ENCODE results near the gene GNB4.

The GNB4 gene

GRCh38 chr3:179410999-179411398 lies 40.3 kb downstream of the GNB4 start:
- Histone ChIP-seq H4K20me1 (ENCODE audit: insufficient read depth, low read length) (no peaks in the 10 kb centered on the region), H3K27me3 (replicated peaks; ENCODE audit: insufficient read depth, low read length) (no peaks in the 10 kb centered on the region), H3K36me3 (replicated peaks; ENCODE audit: insufficient read depth, low read length) (no peaks in the 10 kb centered on the region)

GRCh38 chr3:179410331-179410730 lies 40.9 kb downstream of the GNB4 start:
- no peak overlapping the region for H3K27ac ChIP-seq (ENCODE audit: low read length)
- peaks cover 9% of the 10 kb centered on the region; the same call in 1 of the 2 replicates for H3K4me1 ChIP-seq (ENCODE audit: low read length)
- TF ChIP-seq EZH2 (optimal IDR thresholded peaks at IDR 0.05; ENCODE audit: low read depth, low read length) (no peak), EZH2phosphoT487 (IDR thresholded peaks at IDR 0.05; ENCODE audit: low read length) (no peak), CTCF (IDR thresholded peaks at IDR 0.05; ENCODE audit: low read length) (peak; percentile 35)
- no peaks in the 10 kb centered on the region for H3K79me2 ChIP-seq (ENCODE audit: low read length)
- no peak overlapping the region for H2AFZ ChIP-seq (ENCODE audit: low read length)
- no peak overlapping the region for H3K4me3 ChIP-seq (ENCODE audit: low read length)
- no peaks in the 10 kb centered on the region for H3K9me2 ChIP-seq (replicated peaks; ENCODE audit: insufficient read depth, low read length)
- no peaks in the 10 kb centered on the region for H3K27me3 ChIP-seq (replicated peaks; ENCODE audit: insufficient read depth, low read length)
- H3K9me3 ChIP-seq (replicated peaks; ENCODE audit: insufficient read depth, low read length) = no peaks in the 10 kb centered on the region
- no peak overlapping the region for H3K4me2 ChIP-seq (ENCODE audit: low read depth, low read length)
- H3K36me3 ChIP-seq (replicated peaks; ENCODE audit: insufficient read depth, low read length) = no peaks in the 10 kb centered on the region
- no peak for DNase-seq
- H4K20me1 ChIP-seq (ENCODE audit: insufficient read depth, low read length) = no peaks in the 10 kb centered on the region
- no peak overlapping the region for H3K9ac ChIP-seq (ENCODE audit: low read length)
- H3F3A ChIP-seq (ENCODE audit: insufficient read depth, low read length) = peaks cover 7% of the 10 kb centered on the region; the same call in 1 of the 2 replicates

More at GRCh38 chr3:179410999-179411398, 40.3 kb downstream of the GNB4 start:
- H3K9me2 ChIP-seq (replicated peaks; ENCODE audit: insufficient read depth, low read length) = no peaks in the 10 kb centered on the region
- no peak overlapping the region for H2AFZ ChIP-seq (ENCODE audit: low read length)
- DNase-seq = peak; percentile 50
- no peak overlapping the region for H3K27ac ChIP-seq (ENCODE audit: low read length)
- no peak overlapping the region for H3K4me3 ChIP-seq (ENCODE audit: low read length)
- peaks cover 7% of the 10 kb centered on the region; the same call in 1 of the 2 replicates for H3F3A ChIP-seq (ENCODE audit: insufficient read depth, low read length)
- TF ChIP-seq EZH2 (optimal IDR thresholded peaks at IDR 0.05; ENCODE audit: low read depth, low read length) (no peak), CTCF (IDR thresholded peaks at IDR 0.05; ENCODE audit: low read length) (peak; percentile 17; the same call in 1 of the 2 replicates)
- H3K4me2 ChIP-seq (ENCODE audit: low read depth, low read length) = no peak overlapping the region
- no peaks in the 10 kb centered on the region for H3K9me3 ChIP-seq (replicated peaks; ENCODE audit: insufficient read depth, low read length)
- peaks cover 9% of the 10 kb centered on the region; the same call in 1 of the 2 replicates for H3K4me1 ChIP-seq (ENCODE audit: low read length)
- no peak overlapping the region for H3K9ac ChIP-seq (ENCODE audit: low read length)
- no peaks in the 10 kb centered on the region for H3K79me2 ChIP-seq (ENCODE audit: low read length)

- H3K27ac ChIP-seq (ENCODE audit: low read length) = no peak overlapping the region
- no peak overlapping the region for H3K4me2 ChIP-seq (ENCODE audit: low read depth, low read length)
- no peak overlapping the region for H2AFZ ChIP-seq (ENCODE audit: low read length)
- no peak for DNase-seq
- no peak overlapping the region for H3K9ac ChIP-seq (ENCODE audit: low read length)
- TF ChIP-seq EZH2 (optimal IDR thresholded peaks at IDR 0.05; ENCODE audit: low read depth, low read length) (no peak), EZH2phosphoT487 (IDR thresholded peaks at IDR 0.05; ENCODE audit: low read length) (no peak), CTCF (IDR thresholded peaks at IDR 0.05; ENCODE audit: low read length) (no peak)
- no peak overlapping the region for H3K4me3 ChIP-seq (ENCODE audit: low read length)
- H3K4me1 ChIP-seq (ENCODE audit: low read length) = peaks cover 18% of the 10 kb centered on the region
- H3F3A ChIP-seq (ENCODE audit: insufficient read depth, low read length) = peaks cover 4% of the 10 kb centered on the region
- no peaks in the 10 kb centered on the region for H3K9me2 ChIP-seq (replicated peaks; ENCODE audit: insufficient read depth, low read length)
- H3K79me2 ChIP-seq (ENCODE audit: low read length) = no peaks in the 10 kb centered on the region
- no peaks in the 10 kb centered on the region for H3K9me3 ChIP-seq (replicated peaks; ENCODE audit: insufficient read depth, low read length)
- H4K20me1 ChIP-seq (ENCODE audit: insufficient read depth, low read length) = no peaks in the 10 kb centered on the region
- no peaks in the 10 kb centered on the region for H3K27me3 ChIP-seq (replicated peaks; ENCODE audit: insufficient read depth, low read length)
- no peaks in the 10 kb centered on the region for H3K36me3 ChIP-seq (replicated peaks; ENCODE audit: insufficient read depth, low read length)
Measured at GRCh38 chr3:179404307-179404706, 47.0 kb downstream of the GNB4 start.

All from MM.1S (cell line).